ENCODE data around the gene KIF26B.
"Not testable (repeated sequence)": the region's sequence is repeated elsewhere in the genome, so short reads cannot be mapped to it uniquely, and the experiment has no call there.

KIF26B gene

DNA sequence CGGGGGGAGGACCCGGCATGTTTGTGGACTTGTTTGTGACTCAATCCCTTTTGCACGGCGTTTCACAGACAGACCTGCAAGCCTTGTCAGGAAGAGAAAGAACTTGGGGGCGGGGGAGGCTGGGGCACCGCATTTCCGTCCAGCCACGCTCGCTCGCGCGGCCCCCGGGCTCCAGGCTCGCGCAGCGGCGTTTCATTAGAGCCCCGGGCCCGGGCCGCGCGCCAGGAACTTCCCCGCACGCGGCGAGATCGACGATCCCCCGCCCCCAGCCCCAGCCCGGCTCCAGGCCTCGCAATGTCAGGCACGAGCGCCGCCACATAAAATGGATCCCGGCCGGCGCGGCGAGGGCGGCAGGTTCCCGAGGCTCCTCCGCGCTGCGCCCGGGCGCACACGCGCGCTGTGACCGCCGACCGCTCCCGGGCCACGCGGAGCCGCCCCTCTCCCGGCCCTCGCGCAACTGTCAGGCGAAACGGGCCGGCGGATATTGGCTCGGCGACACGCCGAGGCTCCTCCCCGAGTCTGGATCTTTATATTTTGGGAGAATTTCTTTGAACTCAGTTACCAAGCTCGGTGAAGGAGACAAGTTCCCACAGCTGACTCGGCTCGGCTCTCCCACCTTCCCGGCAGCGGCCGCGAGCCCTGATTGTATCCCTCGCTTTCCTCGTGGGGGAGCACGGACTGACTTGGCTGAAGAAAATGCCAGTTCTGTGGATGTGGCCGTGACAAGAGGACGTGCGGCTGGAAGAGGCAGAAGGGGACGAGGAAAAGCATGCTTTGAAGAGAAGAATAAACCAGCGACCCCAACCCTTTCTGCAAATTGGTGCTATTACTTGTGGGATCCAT, at the start of gene KIF26B:
Gene KIF26B (plus strand): TSS at position 557 of the 843 bp plus-strand sequence. CDS start 440 bp downstream, outside the sequence.
- peak; percentile 34 to 58 (median 38) for DNase-seq

DNA sequence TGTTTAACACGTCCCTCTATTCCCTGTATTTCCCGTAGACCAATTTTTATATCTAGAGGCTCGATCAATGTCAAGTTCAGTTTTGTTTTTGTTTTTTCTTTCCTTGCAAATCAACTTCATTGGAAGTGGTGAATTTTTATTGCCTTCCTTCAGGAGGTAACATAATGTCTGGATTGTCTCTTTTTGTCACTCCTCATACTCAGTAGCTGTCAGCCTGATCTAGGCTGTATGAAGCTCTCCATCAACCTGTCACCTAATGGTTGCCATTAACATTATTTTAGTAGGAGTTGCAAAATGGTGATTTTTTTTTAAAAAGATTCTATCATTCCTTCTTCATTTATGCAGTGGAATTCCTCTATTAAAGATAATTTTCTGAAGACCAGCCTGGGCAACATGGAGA, 49.7 kb upstream of the KIF26B start:
- DNase-seq, result no peak

DNA sequence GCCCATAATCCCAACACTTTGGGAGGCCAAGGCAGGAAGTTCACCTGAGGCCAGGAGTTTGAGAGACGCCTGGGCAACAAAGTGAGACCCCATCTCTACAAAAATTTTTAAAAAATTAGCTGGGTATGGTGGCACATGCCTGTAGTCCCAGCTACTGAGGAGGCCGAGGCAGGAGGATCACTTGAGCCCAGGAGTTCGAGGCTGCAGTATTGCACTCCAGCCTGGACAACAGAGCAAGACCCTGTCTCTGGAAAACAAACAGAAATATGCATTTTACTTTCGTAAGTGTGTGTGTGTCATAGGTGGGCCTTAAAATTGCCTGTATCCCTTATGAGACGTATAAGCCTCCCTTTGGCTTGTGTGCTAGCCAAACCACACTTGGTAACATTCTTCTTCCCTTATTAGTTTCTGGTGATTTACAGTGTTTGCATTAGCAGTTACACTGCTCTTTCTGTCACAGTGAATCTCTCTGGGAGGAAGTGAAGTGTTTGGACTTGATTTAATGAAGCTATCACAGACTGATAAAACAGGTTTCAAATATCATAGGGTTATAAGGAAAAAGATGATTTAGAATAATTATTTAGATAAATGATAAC, 48.9 kb upstream of the KIF26B start:
- DNase-seq, result no peak

DNA sequence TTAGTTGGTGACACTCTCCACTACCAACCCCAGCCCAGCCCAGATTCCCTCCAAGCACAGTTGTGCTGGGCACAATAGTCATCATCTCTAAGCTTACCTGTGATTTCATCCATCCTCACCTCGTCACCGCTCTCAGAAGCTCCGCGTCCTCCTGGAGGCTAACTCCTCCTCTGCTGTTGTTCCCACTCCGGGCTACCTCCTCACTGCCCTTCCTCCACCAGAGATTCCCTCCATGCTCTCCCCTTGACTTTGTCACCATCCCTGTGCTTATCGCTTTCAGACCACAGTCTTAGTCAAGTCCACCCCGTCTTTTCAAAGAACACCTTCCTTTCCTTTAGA, 47.0 kb upstream of the KIF26B start:
- DNase-seq, result no peak

DNA sequence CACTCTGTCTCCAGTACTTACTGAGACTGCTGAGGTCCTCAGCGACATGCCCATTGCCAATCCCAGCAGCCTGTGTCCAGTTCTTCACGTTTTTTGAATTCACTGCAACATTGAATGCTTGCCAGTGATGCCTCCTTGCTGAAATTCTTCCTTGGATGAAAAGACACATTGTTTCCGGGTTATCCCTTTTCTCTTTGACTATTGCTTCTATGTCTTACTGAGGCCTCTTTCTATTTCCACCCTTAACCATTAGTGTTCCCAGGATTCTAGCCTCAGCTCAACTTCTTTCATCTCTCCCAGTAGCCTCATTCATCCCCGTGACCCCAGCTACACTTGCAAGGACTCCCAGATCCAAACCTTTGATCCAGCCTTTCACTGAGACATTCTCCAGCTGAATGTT, 46.5 kb upstream of the KIF26B start:
- DNase-seq, result no peak

DNA sequence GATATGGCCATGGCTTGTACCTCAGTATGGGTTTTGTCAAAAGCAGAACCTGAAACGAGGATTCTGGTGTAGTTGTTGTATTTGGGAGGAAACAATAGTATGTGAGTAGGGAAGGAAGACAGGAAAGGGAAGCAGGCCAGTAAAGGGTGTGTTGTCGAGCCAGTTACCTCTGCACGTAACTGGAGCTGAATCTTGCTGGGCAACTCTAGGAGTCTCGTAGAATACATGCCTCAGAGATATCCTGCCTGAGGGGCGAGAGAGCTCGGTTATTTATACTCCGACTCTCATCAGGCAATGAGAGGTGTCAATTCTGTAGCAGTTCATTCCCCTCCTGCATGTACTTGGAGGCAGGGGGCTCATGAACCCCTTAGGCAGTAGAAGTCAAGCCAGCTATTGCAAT, 45.9 kb upstream of the KIF26B start:
- no peak for DNase-seq

DNA sequence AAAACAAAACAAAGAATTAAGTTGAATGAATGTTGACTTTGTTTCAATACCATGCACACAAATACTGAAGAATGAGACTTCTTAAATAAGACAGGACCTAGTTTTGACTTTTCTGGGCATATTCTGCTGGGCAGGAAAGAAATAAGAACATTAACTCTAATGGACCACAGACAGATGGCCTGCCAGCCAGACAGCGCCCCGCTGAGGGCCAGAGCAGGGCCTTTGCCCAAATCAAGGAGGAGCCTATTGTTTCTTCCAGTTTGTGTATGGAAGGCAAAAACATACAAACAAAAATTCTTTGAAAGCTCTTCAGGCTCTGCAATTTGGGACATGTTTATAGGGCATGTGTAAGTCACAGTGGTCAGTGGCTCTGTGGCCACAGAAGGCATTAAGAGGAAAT, 44.4 kb upstream of the KIF26B start:
- no peak for DNase-seq

DNA sequence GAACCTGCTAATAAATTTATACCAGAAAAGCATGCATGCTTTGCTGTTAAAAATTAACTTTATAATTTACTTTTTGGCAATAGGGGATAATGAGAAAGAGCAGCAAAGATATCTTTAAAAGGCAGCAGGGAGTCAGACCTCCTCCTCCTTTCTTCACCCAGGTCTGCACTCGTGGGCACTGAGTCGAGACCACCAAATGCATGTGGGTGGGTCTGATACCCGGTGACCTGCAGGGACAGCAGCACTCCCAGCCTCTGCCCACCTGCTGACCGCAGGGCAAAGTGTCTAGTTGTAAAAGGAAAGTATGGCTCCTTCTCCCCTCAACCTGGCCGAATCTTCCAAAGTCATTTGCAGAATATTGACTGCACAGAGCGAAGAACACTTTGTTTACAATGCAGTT, 43.7 kb upstream of the KIF26B start:
- DNase-seq, result no peak

DNA sequence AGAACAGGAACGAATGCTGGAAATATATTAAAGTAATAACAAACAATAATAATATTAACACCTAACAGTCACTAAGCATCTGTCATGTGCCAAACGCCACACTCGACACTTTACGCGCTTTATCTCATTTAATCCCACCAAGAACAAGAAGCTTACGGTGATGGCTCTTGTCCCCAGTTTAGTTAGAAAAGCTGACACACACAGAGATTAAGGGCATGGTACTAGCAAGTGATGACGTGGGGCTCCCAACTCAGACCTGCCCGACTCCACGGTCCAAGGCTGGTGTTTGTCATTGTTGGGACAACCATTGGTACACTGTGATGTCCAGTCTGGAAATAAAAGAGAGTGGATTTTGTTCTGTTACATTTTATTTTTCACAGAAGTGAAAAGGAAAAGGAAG, 41.1 kb upstream of the KIF26B start:
- DNase-seq, result no peak

DNA sequence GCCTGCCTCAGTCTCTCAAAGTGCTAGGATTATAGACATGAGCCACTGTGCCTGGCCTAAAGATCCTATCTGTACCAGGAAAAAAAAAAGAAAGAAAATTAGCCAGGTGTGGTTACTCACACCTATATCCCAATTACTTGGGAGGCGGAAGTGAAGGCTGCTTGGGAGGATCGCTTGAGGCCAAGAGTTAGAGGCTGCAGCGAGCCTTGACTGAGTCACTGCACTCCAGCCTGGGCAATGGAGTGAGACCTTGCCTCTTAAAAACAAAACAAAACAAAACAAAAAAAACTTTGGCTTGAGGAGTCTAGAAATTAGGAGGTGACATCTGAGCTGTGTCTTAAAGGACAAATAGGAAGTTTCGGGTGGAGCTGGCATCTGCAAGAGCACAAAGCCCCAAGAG, 38.7 kb upstream of the KIF26B start:
- no peak for DNase-seq

DNA sequence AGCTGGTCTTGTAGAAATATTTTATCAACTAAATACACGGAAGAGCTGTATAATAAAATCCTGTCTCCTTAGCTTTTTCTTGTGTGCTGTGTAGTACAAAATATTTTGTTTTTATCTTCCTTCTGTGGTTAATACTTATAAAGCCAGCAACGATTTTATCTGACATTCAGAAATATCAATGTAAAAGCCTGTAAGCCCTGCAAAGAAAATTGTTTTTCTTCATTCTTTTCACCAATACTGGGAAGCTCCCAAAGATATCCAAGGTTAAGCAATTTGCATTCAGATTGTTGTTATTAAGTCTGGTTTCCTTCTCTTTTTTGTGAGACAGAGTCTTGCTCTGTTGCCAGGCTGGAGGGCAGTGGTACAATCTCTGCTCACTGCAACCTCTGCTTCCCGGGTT, 38.0 kb upstream of the KIF26B start:
- DNase-seq, result no peak

DNA sequence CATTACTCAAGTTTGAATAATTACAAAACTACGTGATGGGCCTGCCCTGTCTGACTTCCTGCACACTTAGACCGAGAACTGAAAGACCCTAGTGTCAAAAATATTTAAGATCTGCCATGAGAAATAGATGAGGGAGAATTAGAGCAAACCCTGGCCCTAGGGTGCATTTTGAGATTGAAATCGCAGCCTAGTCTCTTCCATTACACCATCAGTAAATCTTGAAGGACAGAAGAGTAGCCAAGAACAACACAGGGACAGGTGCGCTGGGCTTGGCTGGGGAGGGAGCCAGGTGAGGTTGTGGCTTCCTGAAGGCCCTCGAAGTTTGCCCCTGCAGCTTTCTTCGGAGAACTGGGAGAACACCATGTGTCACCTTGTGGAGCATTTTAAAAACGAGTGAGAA, 36.7 kb upstream of the KIF26B start:
- no peak for DNase-seq

DNA sequence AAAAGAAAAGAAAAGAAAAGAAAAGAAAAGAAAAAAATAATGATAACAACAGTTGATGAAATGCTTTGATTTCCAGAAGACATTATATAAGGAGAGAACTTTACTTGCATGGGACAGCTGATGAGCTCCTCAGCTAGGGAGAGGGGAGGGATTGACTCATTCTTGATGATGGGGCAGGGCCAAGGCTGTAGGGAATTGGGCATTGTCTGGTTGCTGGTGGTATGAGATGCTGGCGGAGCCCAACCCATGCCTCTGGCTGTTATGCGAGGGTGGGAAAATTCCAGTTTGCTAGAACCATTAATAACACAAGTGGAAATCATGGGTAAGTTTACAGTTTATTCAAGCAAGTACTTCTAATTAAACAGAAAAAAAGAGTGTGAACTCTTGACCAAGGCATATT, 36.0 kb upstream of the KIF26B start:
- DNase-seq, result no peak

DNA sequence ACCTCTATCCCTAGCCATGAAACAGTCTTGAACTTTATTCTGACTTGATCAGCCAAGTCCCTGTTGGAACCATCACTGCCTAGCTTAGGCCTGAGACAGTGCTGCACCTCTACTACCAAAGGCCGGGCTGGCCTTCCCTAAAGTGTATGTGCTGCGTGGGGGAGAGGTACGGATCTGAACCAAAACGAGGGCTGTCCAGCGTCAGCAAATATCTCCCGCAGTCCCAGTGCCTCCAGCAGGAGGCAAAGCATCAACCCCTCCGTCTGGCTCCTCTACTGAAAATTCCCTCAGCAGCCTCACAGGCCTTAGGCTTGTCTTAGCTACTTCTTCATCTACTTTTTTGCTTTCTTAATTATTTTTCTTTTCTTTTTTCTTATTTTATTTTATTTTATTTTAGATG, 33.3 kb upstream of the KIF26B start:
- DNase-seq, result no peak

DNA sequence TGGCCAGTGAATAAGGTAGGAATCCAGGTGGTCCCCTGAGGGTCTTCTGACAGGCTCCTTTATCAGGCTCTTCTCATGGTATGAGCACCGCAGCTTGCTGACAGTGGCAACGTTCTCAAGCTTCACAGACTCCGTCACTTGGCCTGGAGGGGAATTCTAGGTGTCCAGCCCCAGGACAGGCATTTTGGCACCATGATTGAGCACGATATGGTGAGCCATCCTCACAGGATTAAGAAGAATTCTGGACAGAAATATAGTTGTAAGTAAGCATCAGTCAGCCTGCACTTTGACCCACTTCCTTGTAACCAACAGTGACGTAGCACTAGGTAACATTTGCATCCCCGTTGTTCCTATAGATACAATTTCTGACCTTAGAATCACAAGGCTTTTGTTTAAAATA, 30.5 kb upstream of the KIF26B start:
- no peak for DNase-seq

DNA sequence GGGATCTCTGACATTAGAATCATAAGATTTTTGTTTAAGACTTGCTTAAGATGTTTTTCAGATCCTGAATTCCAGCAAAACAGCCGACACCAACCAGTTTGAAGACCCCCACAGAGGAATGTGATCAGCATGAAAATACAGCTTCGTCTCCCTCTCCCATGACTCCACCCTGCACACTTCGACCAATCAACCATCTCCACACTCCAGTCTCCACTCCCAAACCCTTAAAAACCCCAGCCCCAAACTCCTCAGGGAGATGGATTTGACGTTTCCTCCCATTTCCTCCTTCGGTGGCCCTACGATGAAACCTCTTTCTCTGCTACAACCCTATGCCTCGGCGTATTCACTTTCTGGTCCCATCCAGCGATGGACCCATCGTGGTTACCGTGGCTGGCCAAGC, 30.1 kb upstream of the KIF26B start:
- DNase-seq, result no peak

DNA sequence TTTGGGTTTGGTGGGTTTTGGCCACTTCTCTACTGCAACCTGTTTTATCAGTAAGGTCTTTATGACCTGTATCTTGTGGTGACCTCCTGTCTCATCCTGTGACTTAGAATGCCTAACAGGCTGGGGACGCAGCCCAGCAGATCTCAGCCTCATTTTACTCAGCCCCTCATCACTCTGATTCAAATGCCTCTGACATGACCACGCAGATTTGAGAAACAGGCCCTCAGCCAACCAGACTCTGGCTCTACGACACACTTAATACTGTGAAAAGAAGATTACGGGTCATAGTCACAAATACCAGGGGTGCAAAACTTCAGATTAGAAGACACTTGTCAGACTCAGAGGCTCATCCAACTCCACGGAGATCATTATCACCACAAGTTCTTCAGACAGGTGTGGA, 28.3 kb upstream of the KIF26B start:
- DNase-seq, result no peak

DNA sequence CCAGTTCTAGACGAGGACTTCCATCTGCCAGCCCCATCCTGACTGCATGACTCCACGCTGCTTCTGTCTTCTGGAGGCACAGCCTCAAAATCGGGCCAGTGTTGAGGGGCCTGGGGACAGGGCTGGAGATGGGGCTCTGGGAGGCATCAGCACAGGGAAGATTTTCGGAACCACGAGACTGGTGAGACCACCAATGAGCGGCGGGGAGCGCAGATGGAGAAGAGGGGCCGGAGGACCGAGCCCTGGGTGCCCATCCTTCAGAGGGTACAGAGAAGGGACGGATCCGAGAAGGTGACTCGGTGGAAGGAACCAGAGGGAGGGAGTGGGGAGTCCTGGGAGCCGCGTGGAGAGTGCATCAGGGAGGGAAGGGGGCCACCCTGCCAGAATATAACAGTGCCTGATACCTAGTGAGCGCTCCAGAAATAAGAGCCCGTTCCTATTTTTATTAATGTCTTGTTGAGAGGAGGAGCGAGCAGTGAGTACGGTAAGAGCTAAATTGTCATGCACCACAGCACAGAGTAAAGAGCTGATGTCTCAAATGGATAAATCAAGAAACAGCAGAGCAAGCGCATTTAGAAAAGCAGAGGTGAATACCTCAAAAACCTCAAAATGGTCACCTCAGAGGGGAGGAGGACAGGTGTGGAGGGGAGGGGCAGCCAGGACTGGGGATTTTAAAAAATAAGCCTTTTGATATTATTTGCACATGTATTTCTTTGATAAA, 26.2 kb upstream of the KIF26B start:
- no peak for DNase-seq

DNA sequence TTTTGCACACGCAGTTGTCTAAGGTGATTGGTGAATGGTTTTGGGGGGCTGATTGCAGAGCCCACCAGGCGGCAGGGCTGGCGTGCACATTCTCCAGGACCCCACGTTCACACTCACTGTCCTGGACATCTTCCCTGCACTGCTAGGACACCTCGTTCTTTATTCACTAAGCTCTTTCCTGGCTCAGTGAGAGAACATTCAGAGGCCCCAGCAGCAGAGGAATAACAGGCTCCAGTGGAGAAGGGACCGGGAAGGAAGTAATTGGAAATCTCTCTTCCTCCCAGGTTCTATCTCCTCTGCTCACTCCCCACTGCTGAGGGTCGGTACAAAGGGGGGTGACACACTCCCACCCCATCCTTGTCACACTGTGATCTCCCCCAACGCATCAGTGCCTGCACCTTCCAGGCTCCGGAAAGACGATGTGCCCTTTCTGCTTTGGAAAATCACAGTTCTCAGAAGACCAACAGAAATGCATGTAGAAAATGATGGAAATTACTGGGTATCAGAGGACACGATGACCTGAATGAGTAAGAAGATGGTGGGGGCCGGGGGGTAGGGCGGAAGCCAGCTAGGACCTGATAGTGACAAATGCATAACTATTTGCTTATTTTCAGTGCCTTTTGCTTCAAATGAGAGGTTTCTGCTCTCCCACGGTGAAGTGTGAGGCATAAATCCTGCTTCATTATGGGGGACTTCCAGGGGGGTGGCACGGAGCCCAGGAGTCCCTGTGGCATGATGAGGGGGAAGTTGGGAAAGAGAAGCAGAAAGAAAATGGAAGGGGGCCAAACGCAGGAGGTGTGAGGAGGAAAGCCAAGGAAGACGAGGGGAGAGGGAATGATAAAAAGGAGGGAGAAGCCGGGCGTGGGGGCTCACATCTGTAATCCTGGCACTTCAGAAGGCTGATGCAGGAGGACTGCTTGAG, 25.2 kb upstream of the KIF26B start:
- no peak for DNase-seq

DNA sequence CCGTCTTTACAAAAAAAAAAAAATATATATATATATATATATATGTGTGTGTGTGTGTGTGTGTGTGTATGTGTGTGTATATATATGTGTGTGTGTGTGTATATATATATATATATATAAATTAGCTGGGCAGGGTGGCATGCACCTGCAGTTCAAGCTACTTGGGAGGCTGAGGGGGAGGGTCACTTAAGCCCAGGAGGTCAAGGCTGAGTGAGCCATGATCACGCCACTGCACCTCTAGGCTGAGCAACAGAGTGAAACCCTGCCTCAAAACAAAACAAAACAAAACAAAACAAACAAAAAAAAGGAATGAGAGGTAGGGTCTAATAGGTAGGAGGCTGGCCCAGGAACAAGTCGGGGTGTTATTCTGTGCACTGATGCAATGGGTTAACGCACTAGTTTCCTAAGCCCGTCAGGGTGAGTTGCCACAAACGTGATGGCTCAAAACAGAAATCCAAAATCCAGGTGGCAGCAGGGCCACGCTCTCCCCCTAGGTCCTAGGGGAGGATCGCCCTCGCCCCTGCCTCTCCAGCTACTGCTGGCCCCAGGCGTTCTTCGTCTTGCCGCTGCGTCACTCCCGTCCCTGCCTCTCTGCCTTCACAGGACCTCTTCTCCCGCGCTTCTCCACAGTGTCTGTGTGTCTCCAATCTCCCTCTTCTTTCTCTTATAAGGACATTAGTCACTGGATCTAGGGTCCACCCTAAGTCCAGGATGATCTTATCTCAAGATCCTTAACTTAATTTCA, 24.3 kb upstream of the KIF26B start:
- not testable (repeated sequence) for DNase-seq

DNA sequence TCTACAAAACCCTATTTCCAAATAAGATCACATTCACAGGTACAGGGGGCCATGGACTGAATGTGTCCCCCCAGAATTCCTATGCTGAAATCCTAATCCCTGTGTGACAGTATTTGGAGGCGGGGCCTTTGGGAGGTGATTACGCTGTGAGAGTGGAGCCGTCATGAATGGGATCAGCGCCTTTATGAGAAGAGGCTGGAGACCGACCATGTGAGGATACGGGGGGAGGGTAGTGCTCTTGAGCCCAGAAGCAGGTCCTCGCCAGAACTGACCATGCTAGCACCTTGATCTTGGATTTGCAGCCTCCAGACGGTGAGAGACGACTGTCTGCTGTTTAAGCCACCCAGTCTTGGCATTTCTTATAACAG, 23.8 kb upstream of the KIF26B start:
- DNase-seq, result no peak

DNA sequence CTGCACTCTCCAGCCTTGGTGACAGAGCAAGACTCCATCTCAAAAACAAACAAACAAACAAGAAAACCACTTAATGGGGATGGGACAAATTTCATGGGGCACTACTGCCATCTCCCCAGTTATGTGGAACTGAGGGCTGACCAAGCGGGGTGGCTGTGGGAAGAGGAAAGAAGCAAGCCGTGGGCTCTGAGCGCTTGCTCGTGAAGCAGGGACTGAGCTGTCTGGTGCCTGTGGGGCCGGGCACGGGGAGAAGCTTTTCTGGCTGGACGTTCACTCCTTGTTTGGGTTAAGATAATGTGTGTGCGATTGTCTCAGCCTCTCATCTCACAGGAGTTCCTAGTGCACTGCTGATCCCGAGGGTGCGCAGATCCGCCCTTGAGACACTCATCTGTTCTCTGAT, 22.0 kb upstream of the KIF26B start:
- DNase-seq, result no peak
